GM19372 (cell line): ENCODE measurements around the gene TBCA.
A peak's percentile ranks its signal among the peaks of the same experiment; 100 is the strongest.

ENCODE experiments used
- ATAC-seq: cut with Tn5 transposase; IDR thresholded peaks from one replicate; pipeline ENCODE4 v1.9.1; 2021; ENCODE audit warnings: mild to moderate bottlenecking, low read depth, moderate library complexity; ENCODE audit not compliant: unreplicated experiment

The TBCA gene

GRCh38 chr5:77775790-77776553 lies at the start of gene TBCA:
TBCA (minus strand) TSS chr5:77776339; CDS start chr5:77776257, 82 bp downstream.
- ATAC-seq = peak; percentile 94

DNA sequence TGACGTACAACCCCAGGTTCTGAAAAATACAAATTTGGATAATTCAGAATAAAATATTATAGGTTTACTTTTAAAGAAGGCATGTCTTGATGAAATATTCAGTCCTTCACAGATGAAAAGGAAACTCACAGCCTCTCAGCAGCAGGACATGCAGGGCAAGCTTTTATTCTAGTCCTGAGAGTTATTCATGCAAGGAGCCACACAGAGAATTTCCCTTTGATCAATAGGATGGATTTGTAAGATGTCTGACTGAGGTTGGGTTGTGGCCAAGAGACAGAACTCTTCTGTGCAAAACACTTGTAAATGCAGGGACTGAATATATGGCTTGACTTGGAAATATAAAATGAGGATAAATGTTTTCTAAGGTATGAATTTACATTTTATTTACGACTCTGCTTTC lies 48.8 kb upstream of the TBCA start:
- no peak for ATAC-seq

- ATAC-seq = no peak
These were observed 40.5 kb upstream of the TBCA start for GRCh38 chr5:77816686-77817085.

DNA sequence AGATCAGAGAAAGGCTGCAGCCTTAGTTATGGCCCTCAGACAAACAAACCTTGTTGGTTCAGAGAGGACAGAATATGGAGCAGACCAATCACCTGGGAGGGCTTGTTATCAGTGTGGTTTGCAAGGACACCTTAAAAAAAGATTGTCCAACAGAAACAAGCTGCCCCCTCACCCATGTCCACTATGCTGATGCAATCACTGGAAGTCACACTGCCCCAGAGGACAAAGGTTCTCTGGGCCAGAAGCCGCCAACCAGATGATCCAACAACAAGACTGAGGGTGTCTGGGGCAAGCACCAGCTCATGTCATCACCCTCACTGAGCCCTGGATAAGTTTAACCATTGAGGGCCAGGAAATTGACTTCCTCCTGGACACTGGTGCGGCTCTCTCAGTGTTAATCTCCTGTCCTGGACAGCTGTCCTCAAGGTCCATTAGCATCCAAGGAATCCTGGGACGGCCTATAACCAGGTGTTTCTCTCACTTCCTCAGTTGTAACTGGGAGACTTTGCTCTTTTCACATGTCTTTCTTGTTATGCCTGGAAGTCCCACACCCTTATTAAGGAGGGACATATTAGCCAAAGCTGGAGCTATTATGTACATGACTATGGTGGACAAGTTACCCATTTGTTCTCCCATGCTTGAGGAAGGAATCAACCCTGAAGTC lies 36.9 kb upstream of the TBCA start:
- no peak for ATAC-seq

DNA sequence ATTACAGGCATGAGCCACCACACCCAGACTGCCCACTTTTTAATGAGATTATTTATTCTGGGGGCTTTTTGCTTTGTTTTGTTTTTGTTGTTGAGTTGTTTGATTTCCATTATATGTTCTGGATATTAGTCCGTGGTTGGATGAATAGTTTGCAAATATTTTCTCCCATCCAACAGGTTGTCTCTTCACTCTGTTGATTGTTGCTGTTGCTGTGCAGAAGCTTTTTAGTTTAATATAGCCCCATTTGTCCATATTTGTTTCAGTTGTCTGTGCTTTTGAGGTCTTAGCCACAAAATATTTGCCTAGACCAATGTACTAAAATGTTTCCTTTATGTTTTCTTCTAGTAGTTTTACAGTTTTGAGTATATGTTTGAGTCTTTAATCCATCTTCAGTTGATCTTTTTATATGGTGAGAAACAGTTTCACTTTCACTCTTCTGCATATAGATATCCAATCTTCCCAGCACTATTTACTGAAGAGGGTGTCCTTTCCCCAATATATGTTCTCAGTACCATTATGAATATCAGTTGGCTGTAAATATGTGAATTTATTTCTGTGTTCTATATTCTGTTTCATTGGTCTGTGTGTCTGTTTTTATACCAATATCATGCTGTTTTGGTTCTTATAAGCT lies 30.2 kb upstream of the TBCA start:
- ATAC-seq = no peak

GRCh38 chr5:77798456-77798855 lies 22.3 kb upstream of the TBCA start:
- ATAC-seq = no peak

DNA sequence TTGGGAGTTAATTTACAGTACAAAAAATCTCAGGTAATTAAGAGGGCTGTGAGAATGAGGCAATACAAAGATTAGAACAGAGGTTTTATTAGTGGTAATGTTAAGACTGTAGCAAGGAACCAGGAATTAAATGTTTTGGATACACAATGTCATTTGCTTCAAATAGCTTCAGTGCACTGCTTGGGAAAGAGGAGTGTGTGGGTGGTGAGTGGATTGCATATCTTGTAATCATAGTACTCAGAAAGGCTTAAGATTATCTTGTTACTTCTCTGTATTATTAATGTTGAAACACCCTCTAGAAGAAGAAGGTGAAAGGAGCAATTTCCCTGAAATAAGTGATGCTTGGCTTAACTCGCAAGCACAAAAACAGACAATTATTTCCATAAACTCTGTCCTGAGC lies 21.0 kb upstream of the TBCA start:
- ATAC-seq = no peak

DNA sequence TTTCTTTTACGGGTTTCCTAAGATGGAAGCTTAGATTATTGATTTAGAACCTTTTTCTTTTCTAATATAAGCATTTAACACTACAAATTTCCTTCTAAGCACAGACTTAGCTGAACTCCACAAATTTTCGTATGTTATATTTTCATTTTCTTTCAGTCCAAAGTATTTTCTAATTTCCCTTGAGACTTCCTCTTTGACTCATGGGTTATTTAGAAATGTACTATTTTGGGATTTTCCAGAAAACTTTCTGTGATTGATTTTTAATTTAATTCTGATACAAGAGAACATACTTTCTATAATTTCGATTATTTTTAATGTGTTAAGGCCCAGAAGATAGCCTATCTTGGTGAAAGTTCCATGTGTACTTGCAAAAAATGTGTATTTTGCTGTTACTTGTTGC lies 19.7 kb upstream of the TBCA start:
- ATAC-seq = no peak

- no peak for ATAC-seq
These were observed 19.1 kb upstream of the TBCA start for GRCh38 chr5:77795268-77795667.

- no peak for ATAC-seq
These were observed 15.8 kb upstream of the TBCA start for GRCh38 chr5:77791926-77792325.

DNA sequence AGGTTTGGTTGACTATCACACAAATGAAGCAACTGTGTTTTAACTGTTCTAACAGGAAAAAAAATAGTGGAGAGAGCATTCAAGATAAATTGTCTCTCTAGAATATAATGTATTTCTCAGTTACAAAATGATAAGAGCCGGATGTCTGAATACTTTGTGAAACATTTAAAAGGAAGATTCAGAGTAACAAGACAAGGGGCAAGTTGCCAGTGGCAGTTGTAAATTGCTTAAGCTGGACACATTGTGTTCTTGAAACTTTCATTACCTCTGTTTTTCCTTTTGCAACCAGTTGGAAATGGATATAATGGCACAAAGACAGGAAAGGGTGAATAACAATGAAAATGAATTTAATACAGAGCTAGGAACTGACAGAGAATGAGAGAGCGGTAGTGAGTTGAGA lies 15.2 kb upstream of the TBCA start:
- no peak for ATAC-seq

DNA sequence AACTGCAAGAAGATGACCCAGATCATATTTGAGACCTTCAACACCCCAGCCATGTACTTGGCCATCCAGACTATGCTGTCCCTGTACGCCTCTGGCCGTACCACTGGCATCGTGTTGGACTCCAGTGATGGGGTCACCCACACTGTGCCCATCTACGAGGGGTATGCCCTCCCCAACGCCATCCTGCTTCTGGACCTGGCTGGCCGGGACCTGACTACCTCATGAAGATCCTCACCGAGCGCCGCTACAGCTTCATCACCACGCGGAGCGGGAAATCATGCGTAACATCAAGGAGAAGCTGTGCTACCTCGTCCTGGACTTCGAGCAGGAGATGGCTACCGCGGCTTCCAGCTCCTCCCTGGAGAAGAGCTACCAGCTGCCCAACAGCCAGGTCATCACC lies 9.1 kb upstream of the TBCA start:
- no peak for ATAC-seq

- no peak for ATAC-seq
These were observed 8.6 kb upstream of the TBCA start for GRCh38 chr5:77784735-77785134.

- ATAC-seq = no peak
These were observed 4.9 kb upstream of the TBCA start for GRCh38 chr5:77781076-77781475.

DNA sequence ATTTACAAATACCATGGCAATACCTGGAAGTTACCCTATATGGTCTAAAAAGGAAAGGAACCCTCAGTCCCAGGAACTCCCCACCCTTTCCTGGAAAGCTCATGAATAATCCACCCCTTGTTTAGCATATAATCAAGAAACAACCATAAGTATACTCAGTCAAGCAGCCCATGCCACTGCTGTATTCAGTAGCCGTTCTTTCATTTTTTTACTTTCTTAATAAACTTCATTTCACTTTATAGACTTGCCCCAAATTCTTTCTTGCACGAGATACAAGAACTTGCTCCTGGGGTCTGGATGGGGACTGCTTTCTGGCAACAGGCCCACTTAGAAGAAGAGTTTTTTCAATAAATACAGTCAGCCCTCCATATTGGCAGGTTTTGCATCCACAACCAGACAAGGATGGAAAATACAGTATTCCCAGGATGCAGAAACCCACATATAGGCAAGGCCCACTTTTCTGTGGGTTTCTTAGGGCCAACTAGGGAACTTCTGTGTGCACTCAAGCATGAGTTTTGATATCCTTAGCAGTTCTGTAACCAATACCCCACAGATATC lies 2.8 kb upstream of the TBCA start:
- no peak for ATAC-seq

GRCh38 chr5:77778398-77778797 lies 2.3 kb upstream of the TBCA start:
- ATAC-seq = no peak

- no peak for ATAC-seq
These were observed 1.8 kb upstream of the TBCA start for GRCh38 chr5:77777911-77778310.

DNA sequence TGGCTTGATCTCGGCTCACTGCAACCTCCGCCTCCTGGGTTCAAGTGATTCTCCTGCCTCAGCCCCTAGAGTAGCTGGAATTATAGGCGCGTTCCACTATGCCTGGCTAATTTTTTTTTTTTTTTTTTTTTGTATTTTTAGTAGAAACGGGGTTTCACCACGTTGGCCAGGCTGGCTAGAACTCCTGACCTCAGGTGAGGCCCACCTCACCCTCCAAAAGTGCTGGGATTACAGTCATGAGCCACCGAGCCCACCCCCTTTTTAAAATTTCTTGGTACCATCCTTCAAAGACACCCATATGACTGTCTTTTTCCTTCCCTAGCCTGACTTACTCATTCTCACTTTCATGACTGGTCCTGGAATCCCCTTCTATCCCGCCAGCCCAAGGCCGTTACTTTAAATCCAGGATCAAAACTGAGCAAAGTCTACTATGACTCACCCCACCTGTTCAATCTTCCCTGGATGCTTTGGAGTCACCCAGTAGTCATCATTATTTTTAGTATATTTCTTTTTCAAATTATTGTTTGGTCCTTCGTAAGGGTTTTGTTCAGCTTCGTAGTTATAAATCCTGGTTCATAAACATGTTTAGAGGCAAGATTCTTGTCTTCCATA lies 1.2 kb upstream of the TBCA start:
- no peak for ATAC-seq

- no peak for ATAC-seq
These were observed 541 bp upstream of the TBCA start for GRCh38 chr5:77776554-77777206.

DNA sequence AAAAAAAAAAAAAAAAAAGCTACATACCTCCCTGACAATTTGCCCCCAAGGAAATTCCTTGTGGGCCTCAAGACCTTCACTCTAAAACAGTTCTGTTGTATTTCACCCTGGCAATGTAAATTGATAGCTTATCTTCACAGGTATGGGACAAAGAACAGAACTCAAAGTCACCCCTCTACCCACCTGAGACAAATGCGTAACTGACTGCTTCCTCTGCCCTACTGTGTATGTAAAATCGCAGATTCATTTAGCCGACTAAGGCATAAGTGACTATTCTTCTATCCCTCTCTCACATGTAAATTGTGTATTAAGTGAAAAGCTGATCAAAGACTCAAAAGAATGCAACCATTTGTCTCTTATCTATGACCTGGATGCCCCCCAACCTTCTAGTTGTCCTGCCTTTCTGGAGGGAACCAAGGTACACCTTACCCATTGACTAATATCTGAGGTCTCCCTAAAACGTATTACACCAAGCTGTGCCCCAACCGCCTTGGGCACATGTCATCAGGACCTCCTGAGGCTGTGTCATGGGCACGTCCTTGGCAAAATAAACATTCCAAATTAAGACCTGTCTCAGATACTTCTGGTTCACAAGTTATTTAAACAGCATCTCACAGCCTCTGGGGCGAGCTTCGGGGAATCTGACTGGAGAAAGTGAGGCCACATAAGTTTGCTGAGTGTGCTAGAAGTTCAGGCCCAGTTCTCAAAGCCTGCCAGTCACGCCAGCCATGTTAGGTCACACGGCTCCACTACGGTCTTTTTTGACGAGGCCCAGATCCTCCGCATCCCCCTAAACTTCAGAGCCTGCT lies 954 bp downstream of the TBCA start:
- no peak for ATAC-seq
